Hematopoietic multipotent progenitor cell treated with erythropoietin and hydrocortisone succinate and interleukin-3 and kit ligand, for 4 days (in vitro differentiated cells): ENCODE measurements around the gene PDE11A.
"Not testable (repeated sequence)": the region's sequence is repeated elsewhere in the genome, so short reads cannot be mapped to it uniquely, and the experiment has no call there.

ENCODE experiments used
- DNase-seq: peaks from one replicate; pipeline ENCODE4 v3.0.0-alpha.2; 2015

PDE11A gene

GRCh38 chr2:178074123-178075005 lies 1.8 kb upstream of the PDE11A start:
- DNase-seq = peak; percentile 42

GRCh38 chr2:178072000-178072382 lies 586 bp downstream of the PDE11A start:
- no peak for DNase-seq

GRCh38 chr2:178070824-178071223 lies 1.8 kb downstream of the PDE11A start:
- no peak for DNase-seq

GRCh38 chr2:178069551-178069950 lies 3.0 kb downstream of the PDE11A start:
- DNase-seq = no peak

GRCh38 chr2:178068823-178069454 lies 3.6 kb downstream of the PDE11A start:
- no peak for DNase-seq

- no peak for DNase-seq
Measured at GRCh38 chr2:178066890-178067669, 5.5 kb downstream of the PDE11A start.

GRCh38 chr2:178066324-178066723 lies 6.3 kb downstream of the PDE11A start:
- no peak for DNase-seq

GRCh38 chr2:178059681-178060080 lies 12.9 kb downstream of the PDE11A start:
- DNase-seq = no peak

GRCh38 chr2:178059111-178059510 lies 13.5 kb downstream of the PDE11A start:
- no peak for DNase-seq

GRCh38 chr2:178057179-178057680 lies 15.3 kb downstream of the PDE11A start:
- peak; percentile 24 for DNase-seq

- no peak for DNase-seq
Measured at GRCh38 chr2:178056345-178056744, 16.2 kb downstream of the PDE11A start.

GRCh38 chr2:178051257-178051656 lies 21.3 kb downstream of the PDE11A start:
- not testable (repeated sequence) for DNase-seq

GRCh38 chr2:178047391-178047790 lies 25.2 kb downstream of the PDE11A start:
- no peak for DNase-seq

GRCh38 chr2:178044836-178045235 lies 27.7 kb downstream of the PDE11A start:
- no peak for DNase-seq

GRCh38 chr2:178043266-178043665 lies 29.3 kb downstream of the PDE11A start:
- DNase-seq = no peak

- not testable (repeated sequence) for DNase-seq
Measured at GRCh38 chr2:178033583-178033982, 39.0 kb downstream of the PDE11A start.

- no peak for DNase-seq
Measured at GRCh38 chr2:178029342-178029741, 43.2 kb downstream of the PDE11A start.

GRCh38 chr2:178025551-178026185 lies 46.9 kb downstream of the PDE11A start:
- no peak for DNase-seq

- no peak for DNase-seq
Measured at GRCh38 chr2:178018141-178018540, 54.4 kb downstream of the PDE11A start.

GRCh38 chr2:178016612-178017011 lies 56.0 kb downstream of the PDE11A start:
- DNase-seq = no peak

- DNase-seq = no peak
Measured at GRCh38 chr2:178012639-178013038, 59.9 kb downstream of the PDE11A start.

GRCh38 chr2:178009813-178010212 lies 62.8 kb downstream of the PDE11A start:
- no peak for DNase-seq
